Bronchial epithelial cell (primary cell): Measurements from ENCODE around the gene RETREG1. TPM values are rescaled to one million over a fixed set of nuclear protein-coding genes. Genes with fewer than 3 reads are reported as not detected.

ENCODE experiments used
- DNase-seq: peaks from one replicate; pipeline ENCODE4 v3.0.0-alpha.2; 2010; ENCODE audit warnings: low read depth
- FAIRE-seq: peaks from 2 replicates; lab custom pipeline; 2011; peaks lifted over from hg19 to GRCh38; lab: Jason Lieb, UNC
- H3K27me3 ChIP-seq: 2 replicates; pipeline ENCODE4 v1.5.1; 2011; ENCODE audit warnings: low read length; ENCODE audit not compliant: control insufficient read depth, insufficient read depth
- H3K36me3 ChIP-seq: 2 replicates; pipeline ENCODE4 v1.5.1; 2011; ENCODE audit warnings: low read length; ENCODE audit not compliant: control insufficient read depth, insufficient read depth
- H3K4me3 ChIP-seq: 2 replicates; pipeline ENCODE4 v1.5.1; 2011; ENCODE audit warnings: mild to moderate bottlenecking, low read depth, low read length, control low read depth
- total RNA-seq: library from RNA; depleted of rRNA; stranded (reverse); fragments of >200 nt; gene quantifications from 2 replicates; pipeline ENCODE4 v1.2.1, GENCODE V29; 2014
- TF ChIP-seq, protein P1 (sequence below): IDR thresholded peaks from 2 replicates; pipeline ENCODE4 v1.5.1; 2011; ENCODE audit warnings: mild to moderate bottlenecking, moderate library complexity, low read length, control low read depth, inconsistent platforms; ENCODE audit not compliant: insufficient read depth, severe bottlenecking

The RETREG1 gene
- total RNA-seq, 1 donor from 2014 or later, result 0.53 TPM

DNA sequence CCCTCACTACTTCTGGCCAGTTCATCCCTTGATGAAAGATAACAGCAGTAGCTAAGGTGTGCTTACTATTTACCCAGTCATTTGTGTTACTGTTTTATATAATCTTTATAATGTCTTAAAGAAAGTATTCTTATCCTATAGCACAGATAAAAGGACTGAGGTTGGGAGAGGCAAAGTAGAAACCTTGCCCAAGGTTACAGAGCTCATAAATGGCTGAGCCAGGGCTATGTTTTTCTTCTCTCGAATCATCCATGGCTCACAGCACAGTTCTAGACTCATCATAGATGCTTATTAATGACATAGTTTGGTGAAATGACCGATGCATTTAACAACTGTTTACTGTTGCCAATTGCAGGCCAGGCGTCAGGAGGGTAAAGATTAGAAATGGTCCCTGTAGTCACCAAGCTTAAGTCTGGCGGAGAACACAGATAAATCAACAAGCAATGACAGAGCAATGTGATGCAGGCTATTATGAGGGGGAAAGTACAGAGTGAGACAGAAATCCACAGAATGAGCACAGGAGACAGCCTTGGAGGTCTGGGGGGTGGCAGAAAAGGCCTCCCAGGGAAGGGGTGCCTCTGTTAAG is 85.6 kb downstream of the RETREG1 start:
- Histone ChIP-seq H3K36me3 (no peaks in the 10 kb centered on the region), H3K27me3 (no peaks in the 10 kb centered on the region), H3K4me3 (no peak overlapping the region)
- DNase-seq (no peak), FAIRE-seq (no peak)
- TF ChIP-seq, protein P1, sequence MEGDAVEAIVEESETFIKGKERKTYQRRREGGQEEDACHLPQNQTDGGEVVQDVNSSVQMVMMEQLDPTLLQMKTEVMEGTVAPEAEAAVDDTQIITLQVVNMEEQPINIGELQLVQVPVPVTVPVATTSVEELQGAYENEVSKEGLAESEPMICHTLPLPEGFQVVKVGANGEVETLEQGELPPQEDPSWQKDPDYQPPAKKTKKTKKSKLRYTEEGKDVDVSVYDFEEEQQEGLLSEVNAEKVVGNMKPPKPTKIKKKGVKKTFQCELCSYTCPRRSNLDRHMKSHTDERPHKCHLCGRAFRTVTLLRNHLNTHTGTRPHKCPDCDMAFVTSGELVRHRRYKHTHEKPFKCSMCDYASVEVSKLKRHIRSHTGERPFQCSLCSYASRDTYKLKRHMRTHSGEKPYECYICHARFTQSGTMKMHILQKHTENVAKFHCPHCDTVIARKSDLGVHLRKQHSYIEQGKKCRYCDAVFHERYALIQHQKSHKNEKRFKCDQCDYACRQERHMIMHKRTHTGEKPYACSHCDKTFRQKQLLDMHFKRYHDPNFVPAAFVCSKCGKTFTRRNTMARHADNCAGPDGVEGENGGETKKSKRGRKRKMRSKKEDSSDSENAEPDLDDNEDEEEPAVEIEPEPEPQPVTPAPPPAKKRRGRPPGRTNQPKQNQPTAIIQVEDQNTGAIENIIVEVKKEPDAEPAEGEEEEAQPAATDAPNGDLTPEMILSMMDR, result no peak

DNA sequence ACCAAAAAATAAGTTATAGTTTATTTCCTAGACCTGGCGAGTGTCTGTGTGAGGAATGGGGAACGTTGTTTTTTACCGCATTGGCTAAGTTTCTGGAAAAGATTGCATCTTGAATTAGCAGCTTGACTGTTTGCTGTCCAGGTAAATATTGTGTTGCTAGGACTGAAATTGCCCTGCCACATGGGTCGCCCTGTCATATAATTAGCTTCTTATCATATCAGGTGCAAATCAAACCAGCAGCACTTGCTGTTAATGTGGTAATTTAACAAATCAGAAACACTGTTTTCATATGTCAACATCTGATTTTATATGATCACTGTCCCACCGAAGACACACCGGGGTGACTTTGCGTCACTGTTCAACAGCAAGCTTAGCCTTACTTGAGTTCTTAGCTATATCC is 87.5 kb downstream of the RETREG1 start:
- no peak for FAIRE-seq
- no peak for DNase-seq
- no peaks in the 10 kb centered on the region for H3K27me3 ChIP-seq
- H3K4me3 ChIP-seq, result no peak overlapping the region
- H3K36me3 ChIP-seq, result no peaks in the 10 kb centered on the region
- TF ChIP-seq, protein P1, result no peak

- FAIRE-seq, result no peak
- Histone ChIP-seq H3K36me3 (no peaks in the 10 kb centered on the region), H3K4me3 (no peak overlapping the region), H3K27me3 (peaks cover 3% of the 10 kb centered on the region)
- DNase-seq, result no peak
- TF ChIP-seq, protein P1, result no peak
Measured at GRCh38 chr5:16528382-16529110, 88.3 kb downstream of the RETREG1 start.

- no peak overlapping the region for H3K4me3 ChIP-seq
- H3K36me3 ChIP-seq, result no peaks in the 10 kb centered on the region
- FAIRE-seq (no peak), DNase-seq (no peak)
- TF ChIP-seq, protein P1, result no peak
- H3K27me3 ChIP-seq, result peaks cover 6% of the 10 kb centered on the region
Measured at GRCh38 chr5:16525651-16526050, 91.1 kb downstream of the RETREG1 start.

GRCh38 chr5:16524286-16524685 is 92.5 kb downstream of the RETREG1 start:
- peak; percentile 18 for FAIRE-seq
- no peak for DNase-seq
- TF ChIP-seq, protein P1, result no peak
- Histone ChIP-seq H3K27me3 (peaks cover 6% of the 10 kb centered on the region), H3K4me3 (no peak overlapping the region), H3K36me3 (no peaks in the 10 kb centered on the region)
